GM23338 (cell line): ENCODE measurements around the gene UBN2. TPM values are rescaled to one million over a fixed set of nuclear protein-coding genes. Genes with fewer than 3 reads are reported as not detected.

Source experiments
- ATAC-seq: fragments of 200-7000 bp; cut with Tn5 transposase; 3 replicates; pipeline ENCODE4 v1.9.1; 2020
- DNase-seq: peaks from one replicate; pipeline ENCODE4 v3.0.0-alpha.2; 2015; ENCODE audit warnings: low spot score
- H2AFZ ChIP-seq: fragments of 200-600 bp; sonication (generic); 2 replicates; pipeline ENCODE4 v1.8.0; 2016; ENCODE audit warnings: antibody characterized with exemption, mild to moderate bottlenecking, moderate library complexity
- H3F3A ChIP-seq: fragments of 200-600 bp; sonication (generic); replicated peaks from 2 replicates; pipeline ENCODE4 v1.8.0; 2017; ENCODE audit warnings: antibody characterized with exemption, mixed run types, low read depth
- H3K27ac ChIP-seq: fragments of 200-600 bp; sonication (generic); 2 replicates; pipeline ENCODE4 v1.6.1; 2016; ENCODE audit warnings: low read depth
- H3K27me3 ChIP-seq: fragments of 200-600 bp; sonication (generic); 2 replicates; pipeline ENCODE4 v1.8.0; 2016; ENCODE audit warnings: mild to moderate bottlenecking, mixed run types, moderate library complexity; ENCODE audit not compliant: insufficient read depth
- H3K36me3 ChIP-seq: fragments of 200-600 bp; sonication (generic); 2 replicates; pipeline ENCODE4 v1.8.0; 2016; ENCODE audit warnings: mild to moderate bottlenecking; ENCODE audit not compliant: insufficient read depth
- H3K4me1 ChIP-seq: fragments of 200-600 bp; sonication (generic); 2 replicates; pipeline ENCODE4 v1.8.0; 2016; ENCODE audit warnings: mild to moderate bottlenecking, moderate library complexity; ENCODE audit not compliant: insufficient read depth
- H3K4me2 ChIP-seq: fragments of 200-600 bp; sonication (generic); 2 replicates; pipeline ENCODE4 v1.7.1; 2017; ENCODE audit warnings: mixed run types
- H3K4me3 ChIP-seq: fragments of 200-600 bp; sonication (generic); 2 replicates; pipeline ENCODE4 v1.6.1; 2016; ENCODE audit warnings: mixed run types
- H3K79me2 ChIP-seq: fragments of 200-600 bp; sonication (generic); replicated peaks from 2 replicates; pipeline ENCODE4 v1.8.0; 2017; ENCODE audit warnings: mild to moderate bottlenecking; ENCODE audit not compliant: insufficient read depth
- H3K9me2 ChIP-seq: fragments of 200-600 bp; sonication (generic); 2 replicates; pipeline ENCODE4 v1.8.0; 2017; ENCODE audit not compliant: insufficient read depth
- H4K20me1 ChIP-seq: fragments of 200-600 bp; sonication (generic); replicated peaks from 2 replicates; pipeline ENCODE4 v1.8.0; 2017; ENCODE audit warnings: mild to moderate bottlenecking; ENCODE audit not compliant: insufficient read depth
- H3K27ac Mint-ChIP-seq: 2 replicates; pipeline ENCODE4 v1.8.0; 2020; ENCODE audit warnings: inconsistent platforms, mild to moderate bottlenecking, moderate library complexity, mixed read lengths
- H3K27me3 Mint-ChIP-seq: 3 replicates; pipeline ENCODE4 v1.8.0; 2022; ENCODE audit warnings: low read depth, mild to moderate bottlenecking, moderate library complexity, mixed read lengths, inconsistent platforms; ENCODE audit not compliant: insufficient read depth, poor library complexity
- H3K36me3 Mint-ChIP-seq: 3 replicates; pipeline ENCODE4 v1.8.0; 2021; ENCODE audit warnings: low read depth, mild to moderate bottlenecking, inconsistent platforms, moderate library complexity, mixed read lengths
- H3K4me1 Mint-ChIP-seq: 3 replicates; pipeline ENCODE4 v1.8.0; 2020; ENCODE audit warnings: mild to moderate bottlenecking, inconsistent platforms, mixed read lengths
- H3K4me3 Mint-ChIP-seq: 3 replicates; pipeline ENCODE4 v1.8.0; 2021; ENCODE audit warnings: moderate library complexity, mild to moderate bottlenecking, inconsistent platforms, mixed read lengths
- H3K9me3 Mint-ChIP-seq: 3 replicates; pipeline ENCODE4 v1.8.0; 2020; ENCODE audit warnings: moderate library complexity, mild to moderate bottlenecking, inconsistent platforms, mixed read lengths
- EZH2phosphoT487 ChIP-seq: fragments of 200-600 bp; sonication (generic); IDR thresholded peaks from one replicate; pipeline ENCODE4 v1.8.1; 2018; ENCODE audit warnings: antibody characterized with exemption; ENCODE audit not compliant: unreplicated experiment
- STAT1 ChIP-seq: IDR thresholded peaks from one replicate; pipeline ENCODE4 v1.6.1; 2016; ENCODE audit warnings: antibody characterized with exemption; ENCODE audit not compliant: unreplicated experiment
- ZNF331 ChIP-seq: fragments of 250-450 bp; sonication (Bioruptor Pico); IDR thresholded peaks from 2 replicates; pipeline ENCODE4 v1.5.0; 2020; ENCODE audit warnings: low read depth, mild to moderate bottlenecking, moderate library complexity
- ZNF462 ChIP-seq: fragments of 250-450 bp; sonication (Bioruptor Pico); IDR thresholded peaks from 2 replicates; pipeline ENCODE4 v1.5.0; 2020; ENCODE audit warnings: mild to moderate bottlenecking, moderate library complexity
- polyA plus RNA-seq: library from polyadenylated mRNA; unstranded; fragments of >200 nt; fragmentation: Nextera tagmentation; extraction: Ambion mirVana; gene quantifications from 2 replicates; pipeline ENCODE4 v1.2.1, GENCODE V29; 2016
- total RNA-seq: library from RNA; depleted of rRNA; stranded (reverse); fragments of >200 nt; shearing (Covaris generic); gene quantifications from 2 replicates; pipeline ENCODE4 v1.2.3, GENCODE V29; 2014

The UBN2 gene
- total and polyA plus RNA-seq, 2 experiments from 2014 or later = 18.5 to 26.6 TPM

GRCh38 chr7:139186146-139186545 is 44.9 kb upstream of the UBN2 start (continued):
- TF ChIP-seq ZNF462 (CRISPR knock-in tag) (no peak), ZNF331 (CRISPR knock-in tag) (no peak), EZH2phosphoT487 (no peak)

- no peaks in the 10 kb centered on the region for H3K9me2 ChIP-seq
- H3K27ac Mint-ChIP-seq = no peak overlapping the region
- no peak for TF ChIP-seq STAT1
- TF ChIP-seq EZH2phosphoT487 = no peak
- H3K79me2 ChIP-seq = no peaks in the 10 kb centered on the region
- no peak overlapping the region for H3K4me3 Mint-ChIP-seq
- H3K4me1 ChIP-seq = peaks cover 2% of the 10 kb centered on the region; the same call in 1 of the 2 replicates
- H3K4me1 Mint-ChIP-seq = peaks cover 7% of the 10 kb centered on the region
- H3F3A ChIP-seq = peaks cover under 1% of the 10 kb centered on the region; the same call in 1 of the 2 replicates
- H3K36me3 ChIP-seq = no peaks in the 10 kb centered on the region
- no peak overlapping the region for H3K4me2 ChIP-seq
- ATAC-seq = no peak
- H3K27ac ChIP-seq = no peak overlapping the region
- peaks cover 9% of the 10 kb centered on the region; the same call in 2 of the 3 replicates for H3K36me3 Mint-ChIP-seq
- peaks cover 2% of the 10 kb centered on the region for H3K27me3 Mint-ChIP-seq
- no peaks in the 10 kb centered on the region for H4K20me1 ChIP-seq
- H3K27me3 ChIP-seq = no peaks in the 10 kb centered on the region
- H3K4me3 ChIP-seq = no peak overlapping the region
- no peak overlapping the region for H2AFZ ChIP-seq
- no peak for DNase-seq
- H3K9me3 Mint-ChIP-seq = no peaks in the 10 kb centered on the region
These were observed 41.7 kb upstream of the UBN2 start for GRCh38 chr7:139189357-139189756.
